Measurements from ENCODE around the gene PRSS23.

PRSS23 gene

GRCh38 chr11:86790867-86791849 lies 9.2 kb upstream of the PRSS23 start:
- DNase-seq = no peak

GRCh38 chr11:86792150-86792549 lies 8.2 kb upstream of the PRSS23 start:
- no peak for DNase-seq

- no peak for DNase-seq
These were observed 7.0 kb upstream of the PRSS23 start for GRCh38 chr11:86793307-86793706.

GRCh38 chr11:86795511-86795910 lies 4.8 kb upstream of the PRSS23 start:
- no peak for DNase-seq

GRCh38 chr11:86795949-86796348 lies 4.4 kb upstream of the PRSS23 start:
- peak; percentile 22 for DNase-seq

GRCh38 chr11:86797133-86797532 lies 3.2 kb upstream of the PRSS23 start:
- DNase-seq = peak; percentile 53

- peak; percentile 17 for DNase-seq
These were observed 1.4 kb upstream of the PRSS23 start for GRCh38 chr11:86798988-86799387.

- no peak for DNase-seq
These were observed 664 bp upstream of the PRSS23 start for GRCh38 chr11:86799680-86800075.

- DNase-seq = peak; percentile 46
These were observed 574 bp downstream of the PRSS23 start for GRCh38 chr11:86800960-86801272.

GRCh38 chr11:86801364-86801763 lies 1.0 kb downstream of the PRSS23 start:
- peak; percentile 46 for DNase-seq

- no peak for DNase-seq
These were observed 1.8 kb downstream of the PRSS23 start for GRCh38 chr11:86802146-86802545.

- DNase-seq = peak; percentile 81
These were observed 2.3 kb downstream of the PRSS23 start for GRCh38 chr11:86802601-86803051.

GRCh38 chr11:86803136-86804045 lies 3.0 kb downstream of the PRSS23 start:
- no peak for DNase-seq

- DNase-seq = no peak
These were observed 4.6 kb downstream of the PRSS23 start for GRCh38 chr11:86804951-86805350.

GRCh38 chr11:86805873-86806310 lies 5.5 kb downstream of the PRSS23 start:
- no peak for DNase-seq

- no peak for DNase-seq
These were observed 6.6 kb downstream of the PRSS23 start for GRCh38 chr11:86806903-86807302.

GRCh38 chr11:86807360-86807759 lies 7.0 kb downstream of the PRSS23 start:
- no peak for DNase-seq

- DNase-seq = no peak
These were observed 9.2 kb downstream of the PRSS23 start for GRCh38 chr11:86809561-86809960.

- DNase-seq = no peak
These were observed 9.9 kb downstream of the PRSS23 start for GRCh38 chr11:86810288-86810687.

- peak; percentile 30 for DNase-seq
These were observed 11.4 kb downstream of the PRSS23 start for GRCh38 chr11:86811637-86812321.

GRCh38 chr11:86812322-86812670 lies 12.0 kb downstream of the PRSS23 start:
- DNase-seq = no peak

GRCh38 chr11:86812981-86813380 lies 12.6 kb downstream of the PRSS23 start:
- no peak for DNase-seq

GRCh38 chr11:86814775-86815174 lies 14.4 kb downstream of the PRSS23 start:
- no peak for DNase-seq
